ENCODE data around the gene PTPN23. TPM values are rescaled to one million over a fixed set of nuclear protein-coding genes. Genes with fewer than 3 reads are reported as not detected.

PTPN23 gene
- total and polyA plus RNA-seq, 2 of the 13 experiments (the other 11 are each of a cell fraction or from before 2014, with no cell fraction given), result 2.3 to 3.7 TPM

DNA sequence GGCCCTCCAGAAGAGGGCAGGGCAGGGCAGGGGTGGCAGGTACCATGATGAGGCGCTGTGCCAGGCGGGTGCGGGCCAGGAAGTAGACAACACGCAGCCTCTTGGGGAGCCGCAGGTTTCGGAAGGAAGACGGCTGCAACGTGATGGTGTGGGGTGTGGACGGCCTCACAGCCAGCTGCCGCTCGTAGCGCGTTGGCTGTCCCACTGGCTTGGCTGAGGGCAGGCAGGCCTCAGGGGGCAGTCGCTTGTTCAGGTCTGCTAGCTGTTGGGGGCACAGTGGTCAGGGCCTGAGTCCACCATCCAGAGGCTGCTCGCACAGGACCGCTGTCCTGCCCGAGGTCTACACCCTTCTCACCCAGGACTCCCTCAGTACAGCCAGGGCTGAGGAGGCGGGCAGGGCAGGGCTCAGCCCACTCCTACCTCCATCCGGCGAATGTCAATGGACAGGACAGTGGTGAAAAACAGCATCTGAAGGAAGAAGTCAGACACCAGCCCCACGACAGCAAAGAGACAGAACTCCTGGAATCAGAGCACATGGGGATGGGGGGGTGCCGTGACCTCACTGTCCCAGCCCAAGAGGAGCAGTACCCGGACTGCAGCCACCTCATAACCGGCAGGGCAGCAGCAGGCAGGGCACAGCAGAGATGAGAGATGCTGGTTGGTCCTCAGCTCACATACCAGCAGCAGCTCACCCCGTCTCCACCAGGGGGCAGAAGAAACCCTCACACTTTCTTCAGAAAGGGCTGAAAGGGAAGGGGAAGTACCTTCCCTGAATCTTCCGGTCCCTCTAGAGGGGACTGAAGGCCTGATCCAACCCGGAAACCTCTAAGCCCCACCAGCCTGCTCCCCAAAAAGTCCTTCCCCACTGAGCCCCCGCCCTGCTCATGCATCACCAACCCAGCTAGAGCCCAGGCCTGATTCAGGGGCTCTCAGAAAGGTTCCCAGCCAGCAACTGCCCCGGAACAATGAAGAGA, 40.0 kb downstream of the PTPN23 start (continued):
- TF ChIP-seq, protein P1, sequence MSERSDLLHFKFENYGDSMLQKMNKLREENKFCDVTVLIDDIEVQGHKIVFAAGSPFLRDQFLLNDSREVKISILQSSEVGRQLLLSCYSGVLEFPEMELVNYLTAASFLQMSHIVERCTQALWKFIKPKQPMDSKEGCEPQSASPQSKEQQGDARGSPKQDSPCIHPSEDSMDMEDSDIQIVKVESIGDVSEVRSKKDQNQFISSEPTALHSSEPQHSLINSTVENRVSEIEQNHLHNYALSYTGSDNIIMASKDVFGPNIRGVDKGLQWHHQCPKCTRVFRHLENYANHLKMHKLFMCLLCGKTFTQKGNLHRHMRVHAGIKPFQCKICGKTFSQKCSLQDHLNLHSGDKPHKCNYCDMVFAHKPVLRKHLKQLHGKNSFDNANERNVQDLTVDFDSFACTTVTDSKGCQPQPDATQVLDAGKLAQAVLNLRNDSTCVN (CRISPR knock-in tag; IDR thresholded peaks at IDR 0.05; ENCODE audit: borderline replicate concordance), result no peak
- 0 out of 2 replicates have a peak, but pooled peaks have one; percentile 52 for TF ChIP-seq SMAD3 (CRISPR knock-in tag; IDR thresholded peaks at IDR 0.05)
- no peak for TF ChIP-seq ATF7 (IDR thresholded peaks at IDR 0.05)
- TF ChIP-seq ATF7 (CRISPR knock-in tag; IDR thresholded peaks at IDR 0.05), result no peak
- no peak for TF ChIP-seq ZNF512B (CRISPR knock-in tag; IDR thresholded peaks at IDR 0.05; ENCODE audit: borderline replicate concordance)
- no peak for TF ChIP-seq ZNF282 (IDR thresholded peaks at IDR 0.05; ENCODE audit: partially characterized antibody)
- TF ChIP-seq, protein P2, sequence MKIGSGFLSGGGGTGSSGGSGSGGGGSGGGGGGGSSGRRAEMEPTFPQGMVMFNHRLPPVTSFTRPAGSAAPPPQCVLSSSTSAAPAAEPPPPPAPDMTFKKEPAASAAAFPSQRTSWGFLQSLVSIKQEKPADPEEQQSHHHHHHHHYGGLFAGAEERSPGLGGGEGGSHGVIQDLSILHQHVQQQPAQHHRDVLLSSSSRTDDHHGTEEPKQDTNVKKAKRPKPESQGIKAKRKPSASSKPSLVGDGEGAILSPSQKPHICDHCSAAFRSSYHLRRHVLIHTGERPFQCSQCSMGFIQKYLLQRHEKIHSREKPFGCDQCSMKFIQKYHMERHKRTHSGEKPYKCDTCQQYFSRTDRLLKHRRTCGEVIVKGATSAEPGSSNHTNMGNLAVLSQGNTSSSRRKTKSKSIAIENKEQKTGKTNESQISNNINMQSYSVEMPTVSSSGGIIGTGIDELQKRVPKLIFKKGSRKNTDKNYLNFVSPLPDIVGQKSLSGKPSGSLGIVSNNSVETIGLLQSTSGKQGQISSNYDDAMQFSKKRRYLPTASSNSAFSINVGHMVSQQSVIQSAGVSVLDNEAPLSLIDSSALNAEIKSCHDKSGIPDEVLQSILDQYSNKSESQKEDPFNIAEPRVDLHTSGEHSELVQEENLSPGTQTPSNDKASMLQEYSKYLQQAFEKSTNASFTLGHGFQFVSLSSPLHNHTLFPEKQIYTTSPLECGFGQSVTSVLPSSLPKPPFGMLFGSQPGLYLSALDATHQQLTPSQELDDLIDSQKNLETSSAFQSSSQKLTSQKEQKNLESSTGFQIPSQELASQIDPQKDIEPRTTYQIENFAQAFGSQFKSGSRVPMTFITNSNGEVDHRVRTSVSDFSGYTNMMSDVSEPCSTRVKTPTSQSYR (CRISPR knock-in tag; IDR thresholded peaks at IDR 0.05; ENCODE audit: borderline replicate concordance), result no peak
- TF ChIP-seq, protein P3, sequence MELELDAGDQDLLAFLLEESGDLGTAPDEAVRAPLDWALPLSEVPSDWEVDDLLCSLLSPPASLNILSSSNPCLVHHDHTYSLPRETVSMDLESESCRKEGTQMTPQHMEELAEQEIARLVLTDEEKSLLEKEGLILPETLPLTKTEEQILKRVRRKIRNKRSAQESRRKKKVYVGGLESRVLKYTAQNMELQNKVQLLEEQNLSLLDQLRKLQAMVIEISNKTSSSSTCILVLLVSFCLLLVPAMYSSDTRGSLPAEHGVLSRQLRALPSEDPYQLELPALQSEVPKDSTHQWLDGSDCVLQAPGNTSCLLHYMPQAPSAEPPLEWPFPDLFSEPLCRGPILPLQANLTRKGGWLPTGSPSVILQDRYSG (CRISPR knock-in tag; IDR thresholded peaks at IDR 0.05), result no peak
- TF ChIP-seq ZBTB40 (IDR thresholded peaks at IDR 0.05), result no peak
- no peak for TF ChIP-seq ZBTB40 (CRISPR knock-in tag; IDR thresholded peaks at IDR 0.05)

Measured in HepG2 (cell line).